Body of pancreas (tissue), 4 donors: ENCODE measurements around the gene WARS2.

ENCODE experiments used
- CTCF ChIP-seq, 7 experiments: fragments of 450-650 bp in 4 of 7; fragments of 200-600 bp in 3 of 7; sonication (generic) in 3 of 7; IDR thresholded peaks; one replicate each; pipeline ENCODE4 v1.5.1; 2016 to 2019; ENCODE audit warnings: antibody characterized with exemption in 7 of 7
- POLR2A ChIP-seq, 3 donors: fragments of 450-650 bp; IDR thresholded peaks; one replicate each; pipeline ENCODE4 v1.6.1; 2016; ENCODE audit warnings: antibody characterized with exemption in 3 of 3, mild to moderate bottlenecking in 2 of 3

GRCh38 chr1:119136401-119136800 is 4.1 kb downstream of the WARS2 start:
- no peak for TF ChIP-seq CTCF (IDR thresholded peaks at IDR 0.05)
- no peak for TF ChIP-seq POLR2A (IDR thresholded peaks at IDR 0.05)
